HepG2 (cell line): ENCODE data around the gene FILIP1. TPM values are rescaled to one million over a fixed set of nuclear protein-coding genes. Genes with fewer than 3 reads are reported as not detected.

Experiments
- ATAC-seq: fragments of 200-7000 bp; cut with Tn5 transposase; 3 replicates; pipeline ENCODE4 v1.9.1; 2020; ENCODE audit warnings: mild to moderate bottlenecking, moderate library complexity
- BruUV-seq: library from RNA; stranded (reverse); fragments of 400-500 nt; replicated peaks from 2 replicates; lab custom pipeline; 2021; lab: Mats Ljungman, UMichigan
- CTCF ChIA-PET: fragments of 300-600 bp; formaldehyde crosslinking; extraction: SDS; loops from one replicate; lab custom pipeline; 2021; ENCODE audit warnings: low total read pairs, inconsistent platforms, low intra/inter-chr PET ratio; lab: Yijun Ruan, JAX
- POLR2A ChIA-PET: fragments of 350-600 bp; sonication (Branson Sonifier 250); formaldehyde crosslinking; loops from one replicate; lab custom pipeline; 2020; ENCODE audit warnings: antibody characterized with exemption, inconsistent platforms; lab: Yijun Ruan, JAX
- DNase-seq: peaks from one replicate; pipeline ENCODE4 v3.0.0-alpha.2; 2015; ENCODE audit warnings: low spot score
- FAIRE-seq: peaks from 3 replicates; lab custom pipeline; 2011; peaks lifted over from hg19 to GRCh38; lab: Jason Lieb, UNC
- H2AFZ ChIP-seq: one replicate; pipeline ENCODE4 v1.6.1; 2011; ENCODE audit warnings: low read length, inconsistent platforms
- H3K27ac ChIP-seq: fragments of 300-600 bp; 3 replicates; pipeline ENCODE4 v1.8.0; 2011; ENCODE audit warnings: mixed run types, mild to moderate bottlenecking, mixed read lengths, low read length, inconsistent platforms; ENCODE audit not compliant: insufficient read depth; ENCODE audit errors: extremely low read length
- H3K27me3 ChIP-seq, 2 experiments: fragments of 200-600 bp in 1 of 2; 2 replicates in 1 of 2; 3 replicates in 1 of 2; pipeline versions ENCODE4 v1.6.0 to v1.8.0; 2011; ENCODE audit warnings: low read length in 2 of 2, mild to moderate bottlenecking in 2 of 2, moderate library complexity in 2 of 2, inconsistent platforms in 1 of 2; ENCODE audit not compliant: insufficient read depth in 2 of 2, control insufficient read depth in 1 of 2
- H3K36me3 ChIP-seq, 2 experiments: fragments of 200-600 bp in 1 of 2; replicated peaks in 1 of 2; 2 replicates in 1 of 2; 3 replicates in 1 of 2; pipeline versions ENCODE4 v1.5.1 to v1.8.0; 2011; ENCODE audit warnings: low read length in 2 of 2, inconsistent platforms in 1 of 2; ENCODE audit not compliant: insufficient read depth in 2 of 2, control insufficient read depth in 1 of 2
- H3K4me1 ChIP-seq: 2 replicates; pipeline ENCODE4 v1.5.1; 2012; ENCODE audit warnings: low read length, inconsistent platforms; ENCODE audit not compliant: insufficient read depth
- H3K4me2 ChIP-seq: 2 replicates; pipeline ENCODE4 v1.6.0; 2011; ENCODE audit warnings: low read depth, low read length, inconsistent platforms
- H3K4me3 ChIP-seq, 3 experiments: fragments of 200-600 bp in 1 of 3; sonication (generic), shearing (Covaris generic) in 1 of 3; replicated peaks in 1 of 3; 2 replicates each; pipeline ENCODE4 v1.5.1; 2011 to 2016; ENCODE audit warnings: low read length in 3 of 3, inconsistent platforms in 2 of 3, low read depth in 2 of 3, mild to moderate bottlenecking in 2 of 3, control low read depth in 1 of 3, mixed read lengths in 1 of 3; ENCODE audit not compliant: insufficient read depth in 1 of 3
- H3K79me2 ChIP-seq: one replicate; pipeline ENCODE4 v1.6.1; 2011; ENCODE audit warnings: low read length, inconsistent platforms; ENCODE audit not compliant: insufficient read depth
- H3K9ac ChIP-seq: 2 replicates; pipeline ENCODE4 v1.6.0; 2011; ENCODE audit warnings: mild to moderate bottlenecking, low read depth, low read length, inconsistent platforms; ENCODE audit not compliant: insufficient read depth
- H3K9me3 ChIP-seq: 2 replicates; pipeline ENCODE4 v1.5.1; 2012; ENCODE audit warnings: mild to moderate bottlenecking, low read length
- H4K20me1 ChIP-seq: 2 replicates; pipeline ENCODE4 v1.6.0; 2011; ENCODE audit warnings: inconsistent platforms, mild to moderate bottlenecking, low read length, moderate library complexity; ENCODE audit not compliant: insufficient read depth
- ATF3 ChIP-seq: sonication (generic); formaldehyde crosslinking; IDR thresholded peaks from 2 replicates; pipeline ENCODE4 v1.4.0; 2020; ENCODE audit warnings: missing genetic modification reagents
- BATF2 ChIP-seq: sonication (generic); formaldehyde crosslinking; IDR thresholded peaks from 2 replicates; pipeline ENCODE4 v1.8.0; 2022; ENCODE audit warnings: mild to moderate bottlenecking, missing genetic modification reagents, moderate library complexity
- CSRNP1 ChIP-seq: sonication (generic); formaldehyde crosslinking; IDR thresholded peaks from 2 replicates; pipeline ENCODE4 v1.8.1; 2023; ENCODE audit warnings: mild to moderate bottlenecking, missing genetic modification reagents
- EEA1 ChIP-seq: sonication (generic); formaldehyde crosslinking; IDR thresholded peaks from 2 replicates; pipeline ENCODE4 v1.5.1; 2020; ENCODE audit warnings: mild to moderate bottlenecking, missing genetic modification reagents, borderline replicate concordance
- ETV5 ChIP-seq: IDR thresholded peaks from 2 replicates; pipeline ENCODE4 v1.6.1; 2018; ENCODE audit warnings: missing biosample characterization, missing genetic modification reagents, inconsistent platforms, borderline replicate concordance
- EZH2 ChIP-seq: conservative IDR thresholded peaks from 2 replicates; pipeline ENCODE4 v1.6.1; 2012; ENCODE audit warnings: mild to moderate bottlenecking, low read depth, low read length, moderate library complexity
- FOXA1 ChIP-seq, 2 experiments: fragments of 450-650 bp in 1 of 2; sonication (generic) in 1 of 2; formaldehyde crosslinking in 1 of 2; IDR thresholded peaks; 2 replicates each; pipeline versions ENCODE4 v1.4.0 to v1.6.1; 2016 to 2020; ENCODE audit warnings: missing genetic modification reagents in 1 of 2
- GPBP1L1 ChIP-seq: sonication (generic); formaldehyde crosslinking; IDR thresholded peaks from 2 replicates; pipeline ENCODE4 v1.5.0; 2020; ENCODE audit warnings: mild to moderate bottlenecking, missing genetic modification reagents
- HIC2 ChIP-seq: sonication (generic); formaldehyde crosslinking; IDR thresholded peaks from 2 replicates; pipeline ENCODE4 v1.9.0; 2022; ENCODE audit warnings: low read depth, missing genetic modification reagents
- IRF1 ChIP-seq: sonication (generic); formaldehyde crosslinking; IDR thresholded peaks from 2 replicates; pipeline ENCODE4 v1.4.0; 2020; ENCODE audit warnings: low read depth, mild to moderate bottlenecking, missing genetic modification reagents
- MBNL3 ChIP-seq: fragments of 250-450 bp; sonication (Bioruptor Pico); conservative IDR thresholded peaks from 2 replicates; pipeline ENCODE4 v1.8.0; 2022; ENCODE audit warnings: mild to moderate bottlenecking, inconsistent platforms
- TSC22D2 ChIP-seq: sonication (generic); formaldehyde crosslinking; IDR thresholded peaks from 2 replicates; pipeline ENCODE4 v1.5.1; 2020; ENCODE audit warnings: missing genetic modification reagents, mild to moderate bottlenecking, borderline replicate concordance
- ZNF512 ChIP-seq: sonication (generic); formaldehyde crosslinking; IDR thresholded peaks from 2 replicates; pipeline ENCODE4 v1.4.0; 2020; ENCODE audit warnings: mild to moderate bottlenecking, missing genetic modification reagents
- ZNF607 ChIP-seq: sonication (generic); formaldehyde crosslinking; IDR thresholded peaks from 2 replicates; pipeline ENCODE4 v1.5.1; 2020; ENCODE audit warnings: missing genetic modification reagents, mild to moderate bottlenecking, borderline replicate concordance
- ZNF749 ChIP-seq: sonication (generic); formaldehyde crosslinking; IDR thresholded peaks from 2 replicates; pipeline ENCODE4 v1.8.0; 2022; ENCODE audit warnings: mild to moderate bottlenecking, missing genetic modification reagents, moderate library complexity, borderline replicate concordance
- WGBS: methylation state at CpG from one replicate; pipeline ENCODE4 v1.1.6; 2017; ENCODE audit warnings: low lambda C conversion rate; 5-methylcytosine and 5-hydroxymethylcytosine counted together
- in situ Hi-C: cut with HindIII; loops from 2 replicates; pipeline ENCODE4 v1.10.0; 2017; ENCODE audit warnings: low pct_unique_long_range_greater_than_20kb; ENCODE audit not compliant: extremely low pct_ligation_motif_present
- intact Hi-C: fragments of 100-400 bp; cut with micrococcal nuclease; formaldehyde crosslinking; loops from one replicate; pipeline ENCODE4 v1.10.0; 2022; ENCODE audit not compliant: unreplicated experiment
- polyA plus RNA-seq, 8 experiments: library from polyadenylated mRNA; depleted of rRNA in 3 of 8; stranded (reverse) in 7 of 8; unstranded in 1 of 8; fragments of >200 nt; fragmentation: Illumina TruSeq in 4 of 8; extraction: Trizol in 4 of 8; gene quantifications; 2 replicates each; pipeline versions ENCODE4 v1.2.1 to v1.2.3, GENCODE V29; 2011 to 2016; ENCODE audit warnings: low read depth in 4 of 8, missing spikeins in 1 of 8, mixed read lengths in 1 of 8; ENCODE audit not compliant: insufficient read depth in 1 of 8
- total RNA-seq, 5 experiments: library from RNA; depleted of rRNA; stranded (reverse); fragments of >200 nt; fragmentation: Illumina TruSeq; extraction: Trizol; gene quantifications; 2 replicates each; pipeline ENCODE4 v1.2.3, GENCODE V29; 2016; ENCODE audit warnings: low read depth in 1 of 5

FILIP1 gene
- total and polyA plus RNA-seq, 2 of the 13 experiments (the other 11 are each of a cell fraction or from before 2014, with no cell fraction given), result not detected

GRCh38 chr6:75532521-75532920, 38.9 kb upstream of the FILIP1 start:
- H3K36me3 ChIP-seq, result no peaks in the 10 kb centered on the region
- H3K4me3 ChIP-seq, result no peak overlapping the region
- FAIRE-seq (no peak), ATAC-seq (no peak), DNase-seq (no peak)
- no peaks in the 10 kb centered on the region for H4K20me1 ChIP-seq
- no peaks in the 10 kb centered on the region for H3K4me1 ChIP-seq
- no peaks in the 10 kb centered on the region for H3K27me3 ChIP-seq
- no peaks in the 10 kb centered on the region for H3K9me3 ChIP-seq
- H3K27ac ChIP-seq, result no peak overlapping the region
- no peak overlapping the region for H2AFZ ChIP-seq
- no peak overlapping the region for H3K4me2 ChIP-seq
- ChIA-PET POLR2A (no interaction called here), CTCF (no interaction called here)
- no peaks in the 10 kb centered on the region for H3K79me2 ChIP-seq
- BruUV-seq, result no TSS peak
- intact Hi-C loops (no loop called here), in situ Hi-C loops (no loop called here)
- H3K9ac ChIP-seq, result no peak overlapping the region
- WGBS, result 7% methylated on average over 1 of the region's 1 CpG
- TF ChIP-seq HIC2 (CRISPR knock-in tag) (no peak), IRF1 (CRISPR knock-in tag) (no peak), ZNF512 (CRISPR knock-in tag) (no peak), CSRNP1 (no peak), ATF3 (CRISPR knock-in tag) (no peak), ZNF607 (CRISPR knock-in tag) (no peak), GPBP1L1 (no peak), ZNF749 (CRISPR knock-in tag) (no peak), TSC22D2 (CRISPR knock-in tag) (no peak), MBNL3 (CRISPR knock-in tag) (no peak), EEA1 (CRISPR knock-in tag) (no peak), ETV5 (CRISPR knock-in tag) (no peak), BATF2 (CRISPR knock-in tag) (no peak), FOXA1 (IDR thresholded peaks at IDR 0.05) (no peak), FOXA1 (CRISPR knock-in tag; IDR thresholded peaks at IDR 0.05) (no peak), EZH2 (no peak)
